WI38 (cell line): Measurements from ENCODE around the gene ME3.

Source experiments
- H3K4me3 ChIP-seq: 2 replicates; pipeline ENCODE4 v1.5.1; 2011; ENCODE audit warnings: low read depth, mild to moderate bottlenecking, control low read depth, low read length
- TF ChIP-seq, protein P1 (sequence below): IDR thresholded peaks from 2 replicates; pipeline ENCODE4 v1.5.1; 2012; ENCODE audit warnings: low read depth, mild to moderate bottlenecking, control low read depth, low read length

ME3 gene

DNA sequence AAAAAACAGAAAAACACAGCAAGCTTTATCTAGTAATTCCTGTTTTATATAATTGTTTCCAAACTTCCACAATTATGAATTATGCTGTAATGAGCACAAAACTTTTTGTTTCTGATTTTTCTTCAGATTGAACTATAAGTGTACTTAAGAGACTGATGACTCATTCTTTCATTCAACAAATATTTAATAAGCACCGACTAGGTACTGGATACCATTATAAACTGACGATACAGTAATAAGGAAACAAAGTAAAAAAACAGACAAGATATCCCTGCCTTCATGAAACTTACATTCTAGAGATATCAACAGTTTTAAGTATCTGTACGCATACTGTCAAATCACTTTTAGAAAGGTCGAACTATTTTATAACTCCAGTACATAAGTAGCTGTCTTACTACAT lies 78.6 kb downstream of the ME3 start:
- TF ChIP-seq, protein P1, sequence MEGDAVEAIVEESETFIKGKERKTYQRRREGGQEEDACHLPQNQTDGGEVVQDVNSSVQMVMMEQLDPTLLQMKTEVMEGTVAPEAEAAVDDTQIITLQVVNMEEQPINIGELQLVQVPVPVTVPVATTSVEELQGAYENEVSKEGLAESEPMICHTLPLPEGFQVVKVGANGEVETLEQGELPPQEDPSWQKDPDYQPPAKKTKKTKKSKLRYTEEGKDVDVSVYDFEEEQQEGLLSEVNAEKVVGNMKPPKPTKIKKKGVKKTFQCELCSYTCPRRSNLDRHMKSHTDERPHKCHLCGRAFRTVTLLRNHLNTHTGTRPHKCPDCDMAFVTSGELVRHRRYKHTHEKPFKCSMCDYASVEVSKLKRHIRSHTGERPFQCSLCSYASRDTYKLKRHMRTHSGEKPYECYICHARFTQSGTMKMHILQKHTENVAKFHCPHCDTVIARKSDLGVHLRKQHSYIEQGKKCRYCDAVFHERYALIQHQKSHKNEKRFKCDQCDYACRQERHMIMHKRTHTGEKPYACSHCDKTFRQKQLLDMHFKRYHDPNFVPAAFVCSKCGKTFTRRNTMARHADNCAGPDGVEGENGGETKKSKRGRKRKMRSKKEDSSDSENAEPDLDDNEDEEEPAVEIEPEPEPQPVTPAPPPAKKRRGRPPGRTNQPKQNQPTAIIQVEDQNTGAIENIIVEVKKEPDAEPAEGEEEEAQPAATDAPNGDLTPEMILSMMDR = no peak
- H3K4me3 ChIP-seq = no peak overlapping the region

DNA sequence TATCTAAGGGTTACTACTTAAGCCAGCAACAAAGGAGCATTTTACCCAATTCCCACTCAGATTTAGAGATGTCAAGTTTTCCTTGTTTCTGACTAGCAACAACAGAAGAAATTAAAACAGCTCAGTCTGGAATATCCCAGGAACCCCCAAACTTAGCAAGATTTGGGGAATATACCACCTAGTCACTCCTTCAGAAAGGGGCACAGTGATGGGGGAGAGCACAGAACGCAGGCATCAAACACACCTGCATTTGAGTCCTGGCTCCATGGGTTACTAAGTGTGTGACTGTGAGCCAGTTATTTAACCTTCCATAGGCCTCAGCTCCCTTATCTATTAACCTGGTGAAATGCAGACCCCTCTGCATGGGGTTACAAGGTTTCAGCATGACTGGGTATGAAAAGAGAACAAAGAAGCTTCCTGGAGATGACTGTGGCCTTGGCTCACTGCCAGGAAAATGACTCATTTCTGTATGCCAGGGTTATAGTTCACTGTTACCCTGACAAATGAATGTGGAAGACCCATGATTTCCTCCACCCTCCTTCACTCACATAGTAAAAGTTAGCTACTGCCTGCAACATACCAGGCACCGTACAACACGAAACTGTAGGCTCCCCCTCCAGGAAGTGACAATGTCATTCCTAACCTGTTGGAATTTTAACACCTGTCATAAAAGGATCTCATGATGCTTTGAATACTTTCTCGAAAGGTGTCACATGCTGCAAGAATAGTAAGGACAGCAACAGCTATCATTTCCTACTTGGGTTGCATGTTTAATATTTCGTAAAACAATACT lies 79.6 kb downstream of the ME3 start:
- no peak overlapping the region for H3K4me3 ChIP-seq
- TF ChIP-seq, protein P1 = no peak

DNA sequence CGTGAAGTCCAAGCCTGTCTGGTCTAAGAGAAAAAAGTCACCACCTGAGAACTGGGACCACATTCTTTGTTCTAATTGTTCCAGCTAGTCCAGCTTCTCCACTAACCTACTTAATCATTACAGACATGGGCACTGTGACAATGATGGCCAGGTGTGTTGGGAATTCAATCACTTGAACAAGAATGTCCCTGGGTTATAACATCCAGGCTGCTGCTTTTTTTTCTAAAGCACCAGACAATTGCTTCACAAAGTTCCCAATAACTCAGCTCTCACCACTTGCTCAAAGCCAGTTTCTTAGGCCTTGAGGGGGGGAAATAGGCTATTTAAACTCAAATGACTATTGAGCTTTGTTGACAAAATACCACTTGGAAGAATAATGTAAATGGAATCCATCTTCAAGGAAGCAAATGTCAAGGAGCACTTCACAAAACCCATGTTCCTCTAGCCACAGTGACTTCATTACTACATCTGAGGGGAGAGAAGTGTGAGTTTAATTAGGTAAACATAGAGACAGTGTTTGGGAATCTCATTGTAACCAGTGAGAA lies 80.3 kb downstream of the ME3 start:
- TF ChIP-seq, protein P1 = no peak
- no peak overlapping the region for H3K4me3 ChIP-seq

DNA sequence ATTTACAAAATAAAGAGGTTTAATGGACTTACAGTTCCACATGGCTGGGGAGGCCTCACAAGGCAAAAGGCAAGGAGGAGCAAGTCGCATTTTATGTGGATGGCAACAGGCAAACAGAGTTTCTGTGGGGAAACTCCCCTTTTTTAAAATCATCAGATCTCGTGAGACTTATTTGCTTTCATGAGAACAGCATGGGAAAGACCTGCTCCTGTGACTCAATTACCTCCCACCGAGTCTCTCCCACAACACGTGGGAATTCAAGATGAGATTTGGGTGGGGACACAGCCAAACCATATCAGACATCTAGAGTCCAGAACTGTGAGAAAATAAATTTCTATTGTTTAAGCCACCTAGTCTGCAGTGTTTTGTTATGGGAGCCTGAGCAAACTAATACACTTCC lies 80.8 kb downstream of the ME3 start:
- TF ChIP-seq, protein P1 = no peak
- no peak overlapping the region for H3K4me3 ChIP-seq

DNA sequence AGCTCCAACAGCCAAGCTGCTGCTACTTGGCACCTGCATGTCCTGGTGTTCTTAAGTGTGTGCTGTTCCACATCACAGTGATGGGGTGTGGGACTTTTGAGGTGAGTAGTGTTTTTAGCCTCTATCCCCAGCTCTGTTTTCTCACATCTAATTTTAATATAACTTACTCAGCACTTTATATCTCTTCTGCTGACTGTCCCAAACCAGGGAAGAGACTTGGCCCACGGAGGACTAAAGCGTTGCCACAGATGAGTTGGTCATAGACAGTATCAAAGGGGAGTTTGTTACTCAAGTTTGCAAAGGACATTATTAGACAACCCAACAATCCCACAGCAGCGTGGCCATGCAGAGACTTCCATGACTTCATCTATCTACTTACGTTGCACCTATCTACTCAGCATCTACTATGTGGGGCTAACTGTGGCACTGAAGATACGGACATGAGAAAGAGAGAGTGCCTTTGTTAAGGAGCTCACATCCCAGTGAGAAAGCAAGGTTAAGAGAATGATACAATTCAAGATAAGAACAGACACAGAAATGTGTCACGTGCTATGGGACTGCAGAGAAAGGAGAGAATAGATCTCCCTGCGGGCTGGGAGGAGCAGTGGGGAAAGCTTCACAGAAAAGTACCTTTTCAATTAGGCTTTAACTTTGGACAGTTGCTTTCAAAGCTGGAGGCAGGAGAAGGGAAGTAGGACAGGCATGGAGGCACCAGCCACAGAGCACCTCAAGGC lies 82.4 kb downstream of the ME3 start:
- H3K4me3 ChIP-seq = no peak overlapping the region
- TF ChIP-seq, protein P1 = no peak

DNA sequence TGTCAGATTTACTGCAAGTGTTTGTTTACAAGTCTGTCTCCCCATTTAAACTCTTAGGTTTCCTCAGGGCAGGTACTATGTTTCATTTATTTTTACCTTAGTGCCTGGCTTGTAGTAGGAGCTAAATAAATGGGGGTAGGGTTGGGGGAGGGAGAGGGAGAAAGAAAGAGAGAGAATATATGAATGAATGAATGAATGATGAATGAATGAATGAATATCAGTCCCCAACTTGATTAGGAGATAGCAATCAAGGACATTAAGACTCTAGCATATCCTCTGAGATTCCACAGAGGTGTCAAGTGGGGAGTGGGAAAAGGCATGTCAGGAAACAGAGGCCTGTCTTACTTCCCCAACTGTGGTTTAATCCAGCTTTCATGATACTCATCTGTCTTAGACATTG lies 83.2 kb downstream of the ME3 start:
- H3K4me3 ChIP-seq = no peak overlapping the region
- TF ChIP-seq, protein P1 = no peak

DNA sequence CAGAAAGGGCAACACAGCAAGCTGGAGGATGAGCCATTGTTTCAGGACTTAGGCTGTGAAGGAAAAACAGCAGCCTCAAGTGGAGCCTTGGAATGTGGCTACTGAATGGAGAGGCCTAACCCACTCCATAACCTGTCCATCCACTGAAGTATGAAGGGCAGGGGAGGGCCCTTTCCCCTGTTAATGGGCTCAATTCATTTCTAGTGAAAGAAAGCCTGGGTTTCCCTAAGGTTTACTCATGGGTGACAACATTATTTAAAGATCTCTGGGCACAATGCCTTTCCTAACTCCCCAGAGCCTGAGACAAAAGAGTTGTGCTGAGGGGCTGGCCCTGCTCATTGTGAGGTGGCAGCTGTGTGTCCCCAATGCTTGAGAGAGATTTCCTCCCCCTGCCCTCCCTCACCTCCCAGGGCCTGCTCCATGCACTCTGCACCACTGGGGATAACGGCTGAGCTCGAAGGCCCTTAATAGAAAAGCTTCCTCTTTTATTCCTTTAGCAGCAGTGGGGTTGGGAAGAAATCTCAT lies 83.8 kb downstream of the ME3 start:
- TF ChIP-seq, protein P1 = no peak
- H3K4me3 ChIP-seq = no peak overlapping the region
